Astrocyte (in vitro differentiated cells and primary cell): ENCODE data around the gene CCDC86. TPM values are rescaled to one million over a fixed set of nuclear protein-coding genes. Genes with fewer than 3 reads are reported as not detected.

Source experiments
- DNase-seq: peaks from one replicate; pipeline ENCODE4 v3.0.0-alpha.2; 2010; ENCODE audit warnings: low read depth
- FAIRE-seq: peaks from 2 replicates; lab custom pipeline; 2011; peaks lifted over from hg19 to GRCh38; lab: Jason Lieb, UNC
- H2AFZ ChIP-seq: 2 replicates; pipeline ENCODE4 v1.6.0; 2012; ENCODE audit warnings: low read depth, low read length, inconsistent platforms
- H3K27ac ChIP-seq: 2 replicates; pipeline ENCODE4 v1.5.1; 2011; ENCODE audit warnings: low read depth, low read length, inconsistent platforms
- H3K27me3 ChIP-seq: 2 replicates; pipeline ENCODE4 v1.6.0; 2011; ENCODE audit warnings: low read length, inconsistent platforms; ENCODE audit not compliant: insufficient read depth
- H3K36me3 ChIP-seq: 2 replicates; pipeline ENCODE4 v1.5.1; 2011; ENCODE audit warnings: low read length, inconsistent platforms; ENCODE audit not compliant: insufficient read depth
- H3K4me1 ChIP-seq: 2 replicates; pipeline ENCODE4 v1.5.1; 2011; ENCODE audit warnings: low read length, inconsistent platforms; ENCODE audit not compliant: insufficient read depth
- H3K4me2 ChIP-seq: 2 replicates; pipeline ENCODE4 v1.6.0; 2012; ENCODE audit warnings: low read length, inconsistent platforms
- H3K4me3 ChIP-seq: 2 replicates; pipeline ENCODE4 v1.5.1; 2011; ENCODE audit warnings: low read depth, mild to moderate bottlenecking, low read length, inconsistent platforms; ENCODE audit not compliant: insufficient read depth
- H3K79me2 ChIP-seq: 2 replicates; pipeline ENCODE4 v1.6.0; 2012; ENCODE audit warnings: mild to moderate bottlenecking, low read length, inconsistent platforms; ENCODE audit not compliant: insufficient read depth
- H3K9ac ChIP-seq: 2 replicates; pipeline ENCODE4 v1.6.0; 2012; ENCODE audit warnings: mild to moderate bottlenecking, low read length, inconsistent platforms
- H3K9me3 ChIP-seq: 2 replicates; pipeline ENCODE4 v1.5.1; 2012; ENCODE audit warnings: low read depth, mild to moderate bottlenecking, low read length, inconsistent platforms; ENCODE audit not compliant: insufficient read depth
- H4K20me1 ChIP-seq: 2 replicates; pipeline ENCODE4 v1.6.0; 2012; ENCODE audit warnings: low read length, inconsistent platforms; ENCODE audit not compliant: insufficient read depth
- H3K27ac Mint-ChIP-seq: one replicate; pipeline ENCODE4 v1.8.0; 2021; ENCODE audit warnings: mild to moderate bottlenecking, mixed read lengths; ENCODE audit not compliant: unreplicated experiment
- H3K27me3 Mint-ChIP-seq: one replicate; pipeline ENCODE4 v1.8.0; 2021; ENCODE audit warnings: low read depth, mixed read lengths; ENCODE audit not compliant: unreplicated experiment
- H3K36me3 Mint-ChIP-seq: one replicate; pipeline ENCODE4 v1.8.0; 2021; ENCODE audit warnings: low read depth, mixed read lengths; ENCODE audit not compliant: unreplicated experiment
- H3K4me1 Mint-ChIP-seq: one replicate; pipeline ENCODE4 v1.8.0; 2021; ENCODE audit warnings: low read depth, mixed read lengths; ENCODE audit not compliant: unreplicated experiment
- H3K4me3 Mint-ChIP-seq: one replicate; pipeline ENCODE4 v1.8.0; 2021; ENCODE audit warnings: mild to moderate bottlenecking, moderate library complexity, mixed read lengths; ENCODE audit not compliant: unreplicated experiment
- H3K9me3 Mint-ChIP-seq: one replicate; pipeline ENCODE4 v1.8.0; 2021; ENCODE audit warnings: mild to moderate bottlenecking, mixed read lengths; ENCODE audit not compliant: unreplicated experiment
- EZH2 ChIP-seq: IDR thresholded peaks from 2 replicates; pipeline ENCODE4 v1.6.1; 2012; ENCODE audit warnings: mild to moderate bottlenecking, low read length, inconsistent platforms; ENCODE audit not compliant: insufficient read depth
- total RNA-seq: library from RNA; stranded (reverse); gene quantifications from 2 replicates; pipeline ENCODE4 v1.2.1, GENCODE V29; 2021
- TF ChIP-seq, protein P1 (sequence below): IDR thresholded peaks from 2 replicates; pipeline ENCODE4 v1.5.1; 2011; ENCODE audit warnings: low read depth, mild to moderate bottlenecking, inconsistent platforms, low read length, moderate library complexity; ENCODE audit not compliant: insufficient read depth

CCDC86 gene
- total RNA-seq, 1 donor from 2014 or later, result 51.4 TPM

DNA sequence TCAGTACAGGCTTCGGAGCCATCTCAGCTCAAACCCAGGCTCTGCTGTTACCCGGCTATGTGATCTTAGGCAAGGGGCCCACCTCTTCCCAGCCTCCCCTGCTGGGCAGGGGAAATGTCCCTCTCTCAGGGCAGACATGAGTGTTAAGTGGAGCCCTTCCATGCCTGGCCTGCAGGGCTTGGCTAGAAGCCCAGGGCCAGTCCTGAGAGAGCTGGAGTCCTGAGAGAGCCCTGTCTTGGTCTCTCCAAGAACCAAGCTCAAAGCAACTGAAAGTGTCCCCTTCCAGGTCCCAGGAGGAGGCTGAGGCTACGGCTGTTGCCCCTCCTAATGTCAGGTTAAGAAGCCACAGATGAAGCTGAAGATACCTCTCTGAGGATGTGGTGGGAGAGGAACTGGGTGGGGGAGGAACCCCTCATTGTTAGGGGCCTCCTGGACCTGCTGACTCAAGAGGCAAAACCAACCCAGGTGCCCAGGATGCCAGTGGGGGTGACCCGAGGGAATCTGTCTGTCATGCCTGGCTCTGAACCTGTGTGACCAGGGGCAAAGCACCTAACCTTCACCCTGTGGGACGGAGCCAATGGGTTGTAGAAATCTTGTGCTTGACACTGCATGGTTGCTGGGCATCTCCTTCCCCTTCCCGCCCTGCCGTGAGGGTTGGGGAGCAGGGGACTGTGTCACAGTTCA lies 29.6 kb downstream of the CCDC86 start:
- Histone ChIP-seq H3K9ac (no peak overlapping the region), H3K27me3 (peaks cover 3% of the 10 kb centered on the region), H4K20me1 (no peaks in the 10 kb centered on the region), H3K36me3 (no peaks in the 10 kb centered on the region), H3K4me1 (peaks cover 18% of the 10 kb centered on the region), H3K27ac (no peak overlapping the region), H3K4me3 (no peak overlapping the region), H3K79me2 (no peaks in the 10 kb centered on the region), H3K4me2 (no peak overlapping the region), H2AFZ (no peak overlapping the region), H3K9me3 (no peaks in the 10 kb centered on the region)
- no peaks in the 10 kb centered on the region for H3K9me3 Mint-ChIP-seq
- no peak for FAIRE-seq
- TF ChIP-seq, protein P1, sequence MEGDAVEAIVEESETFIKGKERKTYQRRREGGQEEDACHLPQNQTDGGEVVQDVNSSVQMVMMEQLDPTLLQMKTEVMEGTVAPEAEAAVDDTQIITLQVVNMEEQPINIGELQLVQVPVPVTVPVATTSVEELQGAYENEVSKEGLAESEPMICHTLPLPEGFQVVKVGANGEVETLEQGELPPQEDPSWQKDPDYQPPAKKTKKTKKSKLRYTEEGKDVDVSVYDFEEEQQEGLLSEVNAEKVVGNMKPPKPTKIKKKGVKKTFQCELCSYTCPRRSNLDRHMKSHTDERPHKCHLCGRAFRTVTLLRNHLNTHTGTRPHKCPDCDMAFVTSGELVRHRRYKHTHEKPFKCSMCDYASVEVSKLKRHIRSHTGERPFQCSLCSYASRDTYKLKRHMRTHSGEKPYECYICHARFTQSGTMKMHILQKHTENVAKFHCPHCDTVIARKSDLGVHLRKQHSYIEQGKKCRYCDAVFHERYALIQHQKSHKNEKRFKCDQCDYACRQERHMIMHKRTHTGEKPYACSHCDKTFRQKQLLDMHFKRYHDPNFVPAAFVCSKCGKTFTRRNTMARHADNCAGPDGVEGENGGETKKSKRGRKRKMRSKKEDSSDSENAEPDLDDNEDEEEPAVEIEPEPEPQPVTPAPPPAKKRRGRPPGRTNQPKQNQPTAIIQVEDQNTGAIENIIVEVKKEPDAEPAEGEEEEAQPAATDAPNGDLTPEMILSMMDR, result peak; percentile 7
- no peak for TF ChIP-seq EZH2
- H3K4me1 Mint-ChIP-seq, result peaks cover 8% of the 10 kb centered on the region
- H3K4me3 Mint-ChIP-seq, result no peak overlapping the region
- DNase-seq, result no peak
- H3K27ac Mint-ChIP-seq, result peak overlapping the region; percentile 41
- H3K36me3 Mint-ChIP-seq, result no peaks in the 10 kb centered on the region
- H3K27me3 Mint-ChIP-seq, result peaks cover 6% of the 10 kb centered on the region

DNA sequence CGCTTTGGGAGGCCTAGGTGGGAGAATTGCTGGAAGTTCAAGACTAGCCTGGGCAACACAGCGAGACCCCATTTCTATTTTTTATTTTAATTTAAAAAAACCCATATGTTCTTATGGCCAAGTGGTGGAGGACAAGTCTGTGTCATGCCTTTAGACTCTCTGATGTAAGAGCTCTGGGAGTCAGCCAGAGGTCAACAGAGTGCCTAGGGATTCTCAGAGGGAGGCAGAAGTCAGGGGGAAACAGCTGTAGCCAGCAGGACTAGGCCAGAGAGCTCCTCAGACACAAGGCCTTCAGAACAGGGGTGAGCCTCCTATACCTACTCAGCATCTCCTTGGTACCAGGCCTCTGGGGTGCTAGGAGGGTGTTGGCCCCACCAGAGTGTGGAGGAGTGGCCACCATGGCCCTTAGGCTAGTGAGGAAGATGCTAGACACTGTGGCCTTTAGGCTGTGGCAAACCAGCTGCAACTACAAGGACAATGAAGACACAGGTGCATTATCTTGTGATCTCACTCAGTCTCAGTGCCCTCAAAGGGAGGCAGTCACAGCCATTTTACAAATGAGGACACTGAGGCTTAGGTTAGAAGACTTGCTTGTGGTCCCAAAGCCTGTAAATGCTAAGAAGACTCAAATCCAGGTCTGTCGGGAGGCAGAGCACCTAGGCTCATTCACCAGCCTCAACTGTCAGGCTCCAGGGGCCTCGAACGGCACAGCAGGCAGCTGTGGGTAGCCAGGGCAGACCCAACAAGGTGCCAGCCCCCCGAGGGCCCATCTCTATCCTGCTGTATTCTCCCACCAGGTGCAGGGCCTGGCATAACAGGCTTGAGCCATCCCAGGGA lies 30.4 kb downstream of the CCDC86 start:
- no peaks in the 10 kb centered on the region for H3K9me3 Mint-ChIP-seq
- Histone ChIP-seq H3K27me3 (peaks cover 3% of the 10 kb centered on the region), H3K79me2 (no peaks in the 10 kb centered on the region), H4K20me1 (no peaks in the 10 kb centered on the region), H3K4me3 (no peak overlapping the region), H3K9me3 (no peaks in the 10 kb centered on the region), H3K36me3 (no peaks in the 10 kb centered on the region), H3K9ac (no peak overlapping the region), H2AFZ (no peak overlapping the region), H3K4me1 (peaks cover 18% of the 10 kb centered on the region), H3K4me2 (peak overlapping the region; percentile 70), H3K27ac (no peak overlapping the region)
- no peak for FAIRE-seq
- no peaks in the 10 kb centered on the region for H3K36me3 Mint-ChIP-seq
- H3K4me3 Mint-ChIP-seq, result no peak overlapping the region
- DNase-seq, result peak; percentile 30
- TF ChIP-seq, protein P1, result no peak
- TF ChIP-seq EZH2, result no peak
- peaks cover 6% of the 10 kb centered on the region for H3K27me3 Mint-ChIP-seq
- H3K27ac Mint-ChIP-seq, result no peak overlapping the region
- H3K4me1 Mint-ChIP-seq, result peaks cover 8% of the 10 kb centered on the region
